COR-L47 (cell line): ENCODE data around the gene TENT5C.
A peak's percentile ranks its signal among the peaks of the same experiment; 100 is the strongest.
"Not testable (repeated sequence)": the region's sequence is repeated elsewhere in the genome, so short reads cannot be mapped to it uniquely, and the experiment has no call there.

Experiments
- DNase-seq: peaks from one replicate; lab custom pipeline; 2025; lab: John Stamatoyannopoulos, UW

Gene TENT5C

GRCh38 chr1:117605774-117606648 is at the start of gene TENT5C:
Gene TENT5C, plus strand, starts transcription at chr1:117606048. Its CDS starts 16,821 bp downstream, at chr1:117622869.
- peak; percentile 96 for DNase-seq

GRCh38 chr1:117556341-117556740 is 49.5 kb upstream of the TENT5C start:
- no peak for DNase-seq

GRCh38 chr1:117556976-117557375 is 48.9 kb upstream of the TENT5C start:
- no peak for DNase-seq

- not testable (repeated sequence) for DNase-seq
Measured at GRCh38 chr1:117558451-117558850, 47.4 kb upstream of the TENT5C start.

- DNase-seq: no peak
Measured at GRCh38 chr1:117559139-117559538, 46.7 kb upstream of the TENT5C start.

GRCh38 chr1:117559985-117560384 is 45.9 kb upstream of the TENT5C start:
- DNase-seq: no peak

GRCh38 chr1:117561071-117561470 is 44.8 kb upstream of the TENT5C start:
- no peak for DNase-seq

- DNase-seq: no peak
Measured at GRCh38 chr1:117561551-117561950, 44.3 kb upstream of the TENT5C start.

- DNase-seq: no peak
Measured at GRCh38 chr1:117562581-117563491, 43.0 kb upstream of the TENT5C start.

GRCh38 chr1:117563492-117563875 is 42.4 kb upstream of the TENT5C start:
- DNase-seq: no peak

- DNase-seq: no peak
Measured at GRCh38 chr1:117564227-117565075, 41.4 kb upstream of the TENT5C start.

GRCh38 chr1:117565076-117565556 is 40.7 kb upstream of the TENT5C start:
- no peak for DNase-seq

GRCh38 chr1:117565745-117566455 is 39.9 kb upstream of the TENT5C start:
- DNase-seq: peak; percentile 31

GRCh38 chr1:117566556-117566955 is 39.3 kb upstream of the TENT5C start:
- DNase-seq: no peak

- no peak for DNase-seq
Measured at GRCh38 chr1:117567435-117567834, 38.4 kb upstream of the TENT5C start.

GRCh38 chr1:117567976-117568375 is 37.9 kb upstream of the TENT5C start:
- no peak for DNase-seq

GRCh38 chr1:117568999-117569398 is 36.8 kb upstream of the TENT5C start:
- DNase-seq: no peak

GRCh38 chr1:117569856-117570255 is 36.0 kb upstream of the TENT5C start:
- DNase-seq: no peak

- no peak for DNase-seq
Measured at GRCh38 chr1:117570988-117571409, 34.8 kb upstream of the TENT5C start.

GRCh38 chr1:117571496-117571895 is 34.4 kb upstream of the TENT5C start:
- no peak for DNase-seq

GRCh38 chr1:117572546-117572945 is 33.3 kb upstream of the TENT5C start:
- DNase-seq: no peak
